Measurements from ENCODE around the gene COL23A1.
A peak's percentile ranks its signal among the peaks of the same experiment; 100 is the strongest.

The COL23A1 gene

GRCh38 chr5:178292826-178293205 lies 297.4 kb downstream of the COL23A1 start:
- DNase-seq = no peak

- no peak for DNase-seq
Measured at GRCh38 chr5:178291969-178292825, 298.0 kb downstream of the COL23A1 start.

DNA sequence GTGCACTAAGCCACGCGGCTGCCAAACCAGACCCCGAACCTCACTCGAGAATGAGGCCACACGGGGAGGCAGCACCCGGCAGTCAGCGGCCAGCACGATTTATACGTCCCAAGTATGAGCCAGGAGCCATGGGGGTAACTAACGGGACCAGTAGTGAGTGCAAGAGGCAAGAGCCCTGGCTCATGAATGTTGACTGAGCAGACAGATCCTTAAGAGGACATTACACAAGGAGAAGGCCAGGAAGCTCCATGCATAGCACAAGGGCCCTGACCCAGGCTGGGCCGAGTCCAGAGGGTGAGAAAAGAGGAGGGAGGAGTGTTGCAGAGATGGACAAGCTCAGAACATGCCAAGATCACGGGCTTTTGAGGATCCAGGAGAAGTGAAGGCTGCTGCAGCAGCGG lies 299.0 kb downstream of the COL23A1 start:
- no peak for DNase-seq

- no peak for DNase-seq
Measured at GRCh38 chr5:178290376-178290775, 299.8 kb downstream of the COL23A1 start.

DNA sequence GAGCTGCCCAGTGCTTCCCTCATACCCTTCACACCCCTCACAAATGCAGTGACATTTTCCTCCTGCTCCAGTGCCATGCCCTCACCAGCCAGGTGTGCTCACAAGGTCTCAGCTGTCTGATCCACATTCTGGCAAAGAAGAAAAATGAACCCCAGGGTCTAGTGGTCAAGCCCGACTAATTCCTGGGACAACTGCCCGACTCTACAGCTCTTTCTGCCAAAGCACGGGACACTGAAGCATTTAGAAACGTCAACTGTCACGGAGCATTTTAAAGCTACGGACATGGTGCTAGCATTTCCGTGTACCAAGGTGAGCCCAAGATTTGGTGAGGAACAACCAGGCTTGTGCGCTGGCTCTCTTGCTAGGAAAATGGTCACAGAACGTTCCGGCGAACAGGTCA lies 300.8 kb downstream of the COL23A1 start:
- DNase-seq = no peak

GRCh38 chr5:178288401-178289368 lies 301.5 kb downstream of the COL23A1 start:
- no peak for DNase-seq

DNA sequence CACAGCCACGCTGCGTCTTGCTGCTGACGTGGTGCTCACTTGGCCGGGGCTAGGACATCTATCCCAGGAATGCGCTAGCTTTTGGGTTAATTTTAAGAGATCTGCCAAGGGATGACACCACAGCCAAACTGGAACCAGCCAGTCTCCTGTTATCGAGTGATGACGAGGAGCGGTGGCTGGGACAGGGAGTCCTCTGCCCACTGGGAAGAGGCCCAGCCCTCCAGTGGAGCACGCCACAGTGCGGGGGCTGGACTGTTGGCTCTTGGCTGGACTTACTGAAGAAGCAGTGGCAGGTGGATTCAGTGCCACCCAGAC lies 302.4 kb downstream of the COL23A1 start:
- no peak for DNase-seq

- no peak for DNase-seq
Measured at GRCh38 chr5:178287091-178287790, 303.0 kb downstream of the COL23A1 start.

GRCh38 chr5:178286226-178287090 lies 303.7 kb downstream of the COL23A1 start:
- DNase-seq = no peak

- DNase-seq = no peak
Measured at GRCh38 chr5:178285399-178286225, 304.6 kb downstream of the COL23A1 start.

- DNase-seq = no peak
Measured at GRCh38 chr5:178284996-178285395, 305.2 kb downstream of the COL23A1 start.

DNA sequence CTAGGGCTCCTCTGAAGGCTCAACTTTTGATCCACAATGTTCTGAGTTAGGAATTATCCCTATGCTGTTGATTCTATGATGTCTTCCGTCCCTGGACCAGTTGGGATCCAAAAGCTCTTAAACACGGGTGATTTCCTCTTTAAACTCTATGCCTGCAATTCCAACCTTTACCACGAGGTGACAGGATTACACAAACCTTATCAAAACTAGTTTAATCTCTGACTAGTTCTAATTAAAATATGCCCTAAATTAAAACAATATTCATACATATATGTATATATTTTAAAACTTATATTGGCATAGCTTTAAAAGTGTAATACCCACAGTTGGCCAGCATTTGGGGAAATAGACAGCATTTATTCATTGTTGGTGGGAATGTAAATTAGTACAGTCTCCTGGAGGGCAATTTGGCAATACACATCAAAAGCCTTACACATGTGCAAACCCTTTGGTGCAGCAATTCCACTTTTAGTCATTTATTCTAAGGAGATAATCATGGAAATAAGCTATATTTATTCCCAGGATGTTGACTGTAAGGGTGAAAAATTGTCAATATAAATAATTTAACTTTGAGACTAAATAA lies 306.0 kb downstream of the COL23A1 start:
- DNase-seq = no peak

- DNase-seq = no peak
Measured at GRCh38 chr5:178283520-178283919, 306.7 kb downstream of the COL23A1 start.

DNA sequence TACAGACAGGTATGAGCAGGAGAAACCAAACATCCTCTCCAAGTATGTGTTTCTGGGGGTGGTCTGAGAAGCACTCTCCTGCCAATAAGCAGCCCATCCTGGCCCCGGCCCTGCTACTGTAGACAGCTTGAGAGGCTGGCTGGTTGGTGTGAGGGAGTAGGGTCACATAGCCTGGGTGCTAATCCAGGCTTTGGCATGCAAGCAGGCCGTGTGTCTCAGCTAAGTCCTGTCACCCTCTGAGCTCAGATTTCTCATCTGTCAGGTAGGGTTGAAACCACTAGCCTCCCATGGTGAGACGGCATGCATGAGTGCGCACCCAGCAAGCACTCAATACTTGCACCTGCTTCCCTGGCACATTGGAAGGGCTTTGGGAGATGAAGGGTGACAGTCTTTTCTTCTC lies 307.8 kb downstream of the COL23A1 start:
- no peak for DNase-seq

DNA sequence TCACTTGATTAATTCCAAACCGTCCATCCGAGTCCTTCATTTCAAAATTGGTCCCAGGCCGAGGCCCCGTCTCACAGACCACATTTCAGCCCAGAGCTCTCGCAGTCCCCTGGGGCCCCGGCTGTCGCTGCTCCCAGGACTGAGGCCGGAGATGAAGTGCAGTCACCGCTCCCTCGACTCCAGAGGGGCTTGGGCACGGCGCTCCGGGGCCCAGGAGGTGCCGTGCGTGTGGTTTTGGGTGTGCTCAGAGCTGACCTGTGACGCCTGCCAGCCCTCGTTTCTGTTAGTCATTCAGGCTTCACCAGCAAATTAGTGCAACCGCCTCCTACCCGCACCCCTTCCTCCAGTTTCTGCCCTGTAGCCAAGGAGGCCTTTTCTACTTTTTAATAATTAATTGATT lies 308.9 kb downstream of the COL23A1 start:
- no peak for DNase-seq

- no peak for DNase-seq
Measured at GRCh38 chr5:178280631-178281030, 309.6 kb downstream of the COL23A1 start.

- peak; percentile 21 for DNase-seq
Measured at GRCh38 chr5:178279723-178280438, 310.3 kb downstream of the COL23A1 start.

DNA sequence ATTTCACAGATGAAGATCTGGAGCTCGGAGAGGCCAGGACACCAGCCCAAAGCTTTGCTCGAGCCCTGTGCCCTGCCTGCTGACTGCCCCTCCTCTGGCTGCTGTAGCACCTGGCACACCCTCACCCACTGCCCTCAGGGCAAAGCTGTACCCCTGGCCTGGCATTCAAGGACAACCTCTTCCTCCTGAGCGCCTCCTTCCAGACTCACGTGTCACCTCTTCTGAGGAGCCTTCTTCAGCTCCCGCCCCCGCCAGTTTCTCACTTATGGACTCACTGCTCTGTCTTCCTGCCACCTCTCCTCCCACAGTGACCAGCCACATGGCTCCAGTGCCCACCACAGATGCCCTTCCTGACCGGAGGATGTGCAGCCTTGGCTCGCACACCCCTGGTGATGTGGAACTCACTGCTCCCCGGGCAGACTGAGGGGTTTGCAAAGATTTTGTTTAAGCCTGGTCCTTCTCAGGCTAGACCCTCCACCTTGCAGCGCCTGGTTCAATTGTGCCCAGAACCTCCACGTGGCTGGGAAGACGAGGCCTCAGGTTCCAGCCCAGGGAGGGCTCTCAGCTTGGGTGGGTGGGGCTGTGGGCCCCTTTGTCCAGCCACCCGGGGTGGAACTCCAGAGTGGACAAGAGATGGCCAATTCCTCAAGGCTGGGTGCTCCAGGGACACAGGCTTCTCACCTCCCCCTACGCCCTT lies 311.0 kb downstream of the COL23A1 start:
- no peak for DNase-seq

DNA sequence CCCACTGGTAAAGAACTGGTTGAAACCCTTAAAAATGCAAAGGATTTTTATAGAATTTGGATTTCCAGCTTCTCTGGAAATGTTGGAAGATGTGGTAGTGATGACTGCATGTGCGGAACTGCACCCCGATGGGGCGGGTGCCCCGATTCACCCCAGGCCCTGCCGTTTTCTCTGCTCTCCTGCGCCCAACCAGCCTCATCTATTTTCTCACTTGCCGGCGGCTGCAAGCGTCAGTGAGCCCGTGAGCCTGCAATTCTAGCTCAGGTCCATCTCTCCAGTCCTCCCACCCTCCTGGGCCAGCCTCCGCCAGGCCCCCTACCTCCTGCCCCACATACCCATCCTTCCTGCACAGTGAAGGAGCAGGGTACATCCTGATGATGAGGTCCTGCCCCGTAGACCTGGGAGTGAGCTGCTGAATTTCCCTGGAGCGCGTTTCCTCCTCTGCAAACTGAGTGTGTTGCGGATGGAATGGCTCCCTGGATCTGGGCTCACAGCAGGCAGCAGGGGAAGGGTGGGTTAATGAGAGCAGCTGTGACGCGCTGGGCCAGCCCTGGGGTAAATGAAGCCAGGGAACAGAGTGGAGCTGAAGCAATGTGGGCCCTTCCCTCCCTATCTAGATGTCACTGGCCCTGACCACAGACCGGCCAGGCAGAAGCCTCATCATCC lies 311.7 kb downstream of the COL23A1 start:
- no peak for DNase-seq
